Astrocyte (in vitro differentiated cells and primary cell): ENCODE results near the gene ELP2. TPM values are rescaled to one million over a fixed set of nuclear protein-coding genes. Genes with fewer than 3 reads are reported as not detected.

Source experiments
- DNase-seq: peaks from one replicate; pipeline ENCODE4 v3.0.0-alpha.2; 2010; ENCODE audit warnings: low read depth
- FAIRE-seq: peaks from 2 replicates; lab custom pipeline; 2011; peaks lifted over from hg19 to GRCh38; lab: Jason Lieb, UNC
- H2AFZ ChIP-seq: 2 replicates; pipeline ENCODE4 v1.6.0; 2012; ENCODE audit warnings: low read depth, low read length, inconsistent platforms
- H3K27ac ChIP-seq: 2 replicates; pipeline ENCODE4 v1.5.1; 2011; ENCODE audit warnings: low read depth, low read length, inconsistent platforms
- H3K27me3 ChIP-seq: 2 replicates; pipeline ENCODE4 v1.6.0; 2011; ENCODE audit warnings: low read length, inconsistent platforms; ENCODE audit not compliant: insufficient read depth
- H3K36me3 ChIP-seq: 2 replicates; pipeline ENCODE4 v1.5.1; 2011; ENCODE audit warnings: low read length, inconsistent platforms; ENCODE audit not compliant: insufficient read depth
- H3K4me1 ChIP-seq: 2 replicates; pipeline ENCODE4 v1.5.1; 2011; ENCODE audit warnings: low read length, inconsistent platforms; ENCODE audit not compliant: insufficient read depth
- H3K4me2 ChIP-seq: 2 replicates; pipeline ENCODE4 v1.6.0; 2012; ENCODE audit warnings: low read length, inconsistent platforms
- H3K4me3 ChIP-seq: 2 replicates; pipeline ENCODE4 v1.5.1; 2011; ENCODE audit warnings: low read depth, mild to moderate bottlenecking, low read length, inconsistent platforms; ENCODE audit not compliant: insufficient read depth
- H3K79me2 ChIP-seq: 2 replicates; pipeline ENCODE4 v1.6.0; 2012; ENCODE audit warnings: mild to moderate bottlenecking, low read length, inconsistent platforms; ENCODE audit not compliant: insufficient read depth
- H3K9ac ChIP-seq: 2 replicates; pipeline ENCODE4 v1.6.0; 2012; ENCODE audit warnings: mild to moderate bottlenecking, low read length, inconsistent platforms
- H3K9me3 ChIP-seq: 2 replicates; pipeline ENCODE4 v1.5.1; 2012; ENCODE audit warnings: low read depth, mild to moderate bottlenecking, low read length, inconsistent platforms; ENCODE audit not compliant: insufficient read depth
- H4K20me1 ChIP-seq: 2 replicates; pipeline ENCODE4 v1.6.0; 2012; ENCODE audit warnings: low read length, inconsistent platforms; ENCODE audit not compliant: insufficient read depth
- H3K27ac Mint-ChIP-seq: one replicate; pipeline ENCODE4 v1.8.0; 2021; ENCODE audit warnings: mild to moderate bottlenecking, mixed read lengths; ENCODE audit not compliant: unreplicated experiment
- H3K27me3 Mint-ChIP-seq: one replicate; pipeline ENCODE4 v1.8.0; 2021; ENCODE audit warnings: low read depth, mixed read lengths; ENCODE audit not compliant: unreplicated experiment
- H3K36me3 Mint-ChIP-seq: one replicate; pipeline ENCODE4 v1.8.0; 2021; ENCODE audit warnings: low read depth, mixed read lengths; ENCODE audit not compliant: unreplicated experiment
- H3K4me1 Mint-ChIP-seq: one replicate; pipeline ENCODE4 v1.8.0; 2021; ENCODE audit warnings: low read depth, mixed read lengths; ENCODE audit not compliant: unreplicated experiment
- H3K4me3 Mint-ChIP-seq: one replicate; pipeline ENCODE4 v1.8.0; 2021; ENCODE audit warnings: mild to moderate bottlenecking, moderate library complexity, mixed read lengths; ENCODE audit not compliant: unreplicated experiment
- H3K9me3 Mint-ChIP-seq: one replicate; pipeline ENCODE4 v1.8.0; 2021; ENCODE audit warnings: mild to moderate bottlenecking, mixed read lengths; ENCODE audit not compliant: unreplicated experiment
- CTCF ChIP-seq: IDR thresholded peaks from 2 replicates; pipeline ENCODE4 v1.5.1; 2011; ENCODE audit warnings: low read depth, mild to moderate bottlenecking, inconsistent platforms, low read length, moderate library complexity; ENCODE audit not compliant: insufficient read depth
- EZH2 ChIP-seq: IDR thresholded peaks from 2 replicates; pipeline ENCODE4 v1.6.1; 2012; ENCODE audit warnings: mild to moderate bottlenecking, low read length, inconsistent platforms; ENCODE audit not compliant: insufficient read depth
- total RNA-seq: library from RNA; stranded (reverse); gene quantifications from 2 replicates; pipeline ENCODE4 v1.2.1, GENCODE V29; 2021

The ELP2 gene
- total RNA-seq, 1 donor from 2014 or later: 99.8 TPM

GRCh38 chr18:36127836-36128529 is 1.7 kb upstream of the ELP2 start:
- H3K4me2 ChIP-seq: peak overlapping the region; percentile 95
- no peaks in the 10 kb centered on the region for H3K27me3 Mint-ChIP-seq
- no peaks in the 10 kb centered on the region for H3K9me3 ChIP-seq
- H2AFZ ChIP-seq: peak overlapping the region; percentile 78
- H3K9ac ChIP-seq: peak overlapping the region; percentile 96
- peaks cover 69% of the 10 kb centered on the region for H3K79me2 ChIP-seq
- H3K4me3 Mint-ChIP-seq: peak overlapping the region; percentile 98
- peak overlapping the region; percentile 88 for H3K4me3 ChIP-seq
- peak; percentile 1 for DNase-seq
- peaks cover 17% of the 10 kb centered on the region for H3K4me1 Mint-ChIP-seq
- TF ChIP-seq EZH2 (no peak), CTCF (no peak)
- peak overlapping the region; percentile 19 for H3K27ac Mint-ChIP-seq
- no peaks in the 10 kb centered on the region for H3K27me3 ChIP-seq
- peaks cover 17% of the 10 kb centered on the region for H3K36me3 ChIP-seq
- no peak for FAIRE-seq
- H3K4me1 ChIP-seq: peaks cover 9% of the 10 kb centered on the region
- H3K27ac ChIP-seq: no peak overlapping the region
- peaks cover 8% of the 10 kb centered on the region for H3K36me3 Mint-ChIP-seq
- H4K20me1 ChIP-seq: peaks cover 61% of the 10 kb centered on the region
- no peaks in the 10 kb centered on the region for H3K9me3 Mint-ChIP-seq

- Mint-ChIP-seq H3K27me3 (no peaks in the 10 kb centered on the region), H3K27ac (no peak overlapping the region), H3K4me3 (peak overlapping the region; percentile 98), H3K9me3 (no peaks in the 10 kb centered on the region), H3K36me3 (peaks cover 8% of the 10 kb centered on the region), H3K4me1 (peaks cover 17% of the 10 kb centered on the region)
- peaks cover 63% of the 10 kb centered on the region for H4K20me1 ChIP-seq
- FAIRE-seq (no peak), DNase-seq (peak; percentile 38)
- peak overlapping the region; percentile 99 for H3K27ac ChIP-seq
- H3K27me3 ChIP-seq: no peaks in the 10 kb centered on the region
- peak overlapping the region; percentile 95 for H3K4me2 ChIP-seq
- H3K9ac ChIP-seq: peak overlapping the region; percentile 96
- TF ChIP-seq EZH2: no peak
- no peak for TF ChIP-seq CTCF
- H3K4me3 ChIP-seq: peak overlapping the region; percentile 88
- H3K79me2 ChIP-seq: peaks cover 74% of the 10 kb centered on the region
- H3K9me3 ChIP-seq: no peaks in the 10 kb centered on the region
- H3K36me3 ChIP-seq: peaks cover 15% of the 10 kb centered on the region
- peak overlapping the region; percentile 78 for H2AFZ ChIP-seq
- peaks cover 9% of the 10 kb centered on the region for H3K4me1 ChIP-seq
Observed at GRCh38 chr18:36128530-36128870, 1.2 kb upstream of the ELP2 start.

GRCh38 chr18:36128907-36129299 is 796 bp upstream of the ELP2 start:
- H3K79me2 ChIP-seq: peaks cover 79% of the 10 kb centered on the region

More at GRCh38 chr18:36128907-36129299, 796 bp upstream of the ELP2 start:
- DNase-seq (no peak), FAIRE-seq (no peak)
- TF ChIP-seq CTCF (no peak), EZH2 (no peak)
- H3K4me1 Mint-ChIP-seq: peaks cover 17% of the 10 kb centered on the region
- Histone ChIP-seq H3K9me3 (no peaks in the 10 kb centered on the region), H3K27ac (peak overlapping the region; percentile 99), H4K20me1 (peaks cover 64% of the 10 kb centered on the region), H3K27me3 (no peaks in the 10 kb centered on the region), H3K4me1 (peaks cover 9% of the 10 kb centered on the region), H3K9ac (peak overlapping the region; percentile 96), H3K36me3 (peaks cover 11% of the 10 kb centered on the region), H3K4me3 (peak overlapping the region; percentile 88), H3K4me2 (peak overlapping the region; percentile 95), H2AFZ (peak overlapping the region; percentile 78)
- peak overlapping the region; percentile 98 for H3K4me3 Mint-ChIP-seq
- H3K9me3 Mint-ChIP-seq: no peaks in the 10 kb centered on the region
- H3K36me3 Mint-ChIP-seq: peaks cover 8% of the 10 kb centered on the region
- no peak overlapping the region for H3K27ac Mint-ChIP-seq
- H3K27me3 Mint-ChIP-seq: no peaks in the 10 kb centered on the region
